WTC11 (cell line): ENCODE results near the gene ALOXE3. TPM values are rescaled to one million over a fixed set of nuclear protein-coding genes. Genes with fewer than 3 reads are reported as not detected.
"Not testable (repeated sequence)": the region's sequence is repeated elsewhere in the genome, so short reads cannot be mapped to it uniquely, and the experiment has no call there.

Source experiments
- ATAC-seq: fragments of 200-7000 bp; cut with Tn5 transposase; 2 replicates; pipeline ENCODE4 v1.10.0; 2021; ENCODE audit warnings: mild to moderate bottlenecking, moderate library complexity
- CTCF ChIA-PET: fragments of 300-600 bp; sonication (Branson Sonifier 250); formaldehyde crosslinking; loops from one replicate; lab custom pipeline; 2021; ENCODE audit warnings: antibody characterized with exemption; lab: Charles Lee
- POLR2A ChIA-PET: fragments of 350-600 bp; sonication (Branson Sonifier 250); formaldehyde crosslinking; loops from one replicate; lab custom pipeline; 2021; ENCODE audit warnings: antibody characterized with exemption; lab: Charles Lee
- DNase-seq: peaks from one replicate; pipeline ENCODE4 v3.0.0; 2021; ENCODE audit warnings: low spot score
- H3K27ac Mint-ChIP-seq: 2 replicates; pipeline ENCODE4 v1.8.0; 2021; ENCODE audit warnings: mixed read lengths
- H3K27me3 Mint-ChIP-seq: 2 replicates; pipeline ENCODE4 v1.8.0; 2021; ENCODE audit warnings: low read depth, mild to moderate bottlenecking, moderate library complexity, mixed read lengths
- H3K36me3 Mint-ChIP-seq: 2 replicates; pipeline ENCODE4 v1.8.0; 2021; ENCODE audit warnings: mixed read lengths
- H3K4me1 Mint-ChIP-seq: 2 replicates; pipeline ENCODE4 v1.8.0; 2022; ENCODE audit warnings: mixed read lengths
- H3K4me3 Mint-ChIP-seq: 2 replicates; pipeline ENCODE4 v1.8.0; 2021; ENCODE audit warnings: mild to moderate bottlenecking, moderate library complexity, mixed read lengths
- H3K9me3 Mint-ChIP-seq: 2 replicates; pipeline ENCODE4 v1.8.0; 2021; ENCODE audit warnings: mixed read lengths
- GRHL2 ChIP-seq: fragments of 250-450 bp; sonication (Bioruptor Pico); IDR thresholded peaks from 2 replicates; pipeline ENCODE4 v1.8.0; 2022; ENCODE audit warnings: mild to moderate bottlenecking, moderate library complexity; ENCODE audit not compliant: insufficient replicate concordance, severe bottlenecking
- HMGA2 ChIP-seq: fragments of 250-450 bp; sonication (Bioruptor Pico); IDR thresholded peaks from 2 replicates; pipeline ENCODE4 v1.4.0; 2021; ENCODE audit warnings: mild to moderate bottlenecking, moderate library complexity
- KAT7 ChIP-seq: sonication (generic); formaldehyde crosslinking; IDR thresholded peaks from 2 replicates; pipeline ENCODE4 v1.8.1; 2023; ENCODE audit warnings: missing genetic modification reagents, mild to moderate bottlenecking, borderline replicate concordance
- MLX ChIP-seq: sonication (generic); formaldehyde crosslinking; IDR thresholded peaks from 2 replicates; pipeline ENCODE4 v1.8.1; 2023; ENCODE audit warnings: mild to moderate bottlenecking, missing genetic modification reagents, moderate library complexity
- MYBL2 ChIP-seq: sonication (generic); formaldehyde crosslinking; IDR thresholded peaks from 2 replicates; pipeline ENCODE4 v1.8.1; 2023; ENCODE audit warnings: mild to moderate bottlenecking, moderate library complexity, missing genetic modification reagents
- RORB ChIP-seq: fragments of 250-450 bp; sonication (Bioruptor Pico); IDR thresholded peaks from 2 replicates; pipeline ENCODE4 v1.9.0; 2021; ENCODE audit warnings: mild to moderate bottlenecking
- SMAD4 ChIP-seq: sonication (generic); formaldehyde crosslinking; IDR thresholded peaks from 2 replicates; pipeline ENCODE4 v1.8.0; 2022; ENCODE audit warnings: mild to moderate bottlenecking, missing genetic modification reagents
- USF2 ChIP-seq: sonication (generic); formaldehyde crosslinking; IDR thresholded peaks from 2 replicates; pipeline ENCODE4 v1.8.1; 2023; ENCODE audit warnings: mild to moderate bottlenecking, missing genetic modification reagents, moderate library complexity
- ZNF121 ChIP-seq: sonication (generic); formaldehyde crosslinking; IDR thresholded peaks from 2 replicates; pipeline ENCODE4 v1.8.0; 2023; ENCODE audit warnings: missing genetic modification reagents
- ZNF232 ChIP-seq: sonication (generic); formaldehyde crosslinking; IDR thresholded peaks from 2 replicates; pipeline ENCODE4 v1.8.0; 2022; ENCODE audit warnings: mild to moderate bottlenecking, missing genetic modification reagents
- ZNF416 ChIP-seq: fragments of 250-450 bp; sonication (Bioruptor Pico); IDR thresholded peaks from 2 replicates; pipeline ENCODE4 v1.9.0; 2021; ENCODE audit warnings: mild to moderate bottlenecking, inconsistent platforms
- total RNA-seq: library from RNA; stranded (reverse); gene quantifications from 3 replicates; pipeline ENCODE4 v1.2.3, GENCODE V29; 2021
- TF ChIP-seq, protein P1 (sequence below): sonication (generic); formaldehyde crosslinking; IDR thresholded peaks from 2 replicates; pipeline ENCODE4 v1.8.1; 2023; ENCODE audit warnings: mild to moderate bottlenecking, missing genetic modification reagents, borderline replicate concordance
- TF ChIP-seq, protein P2 (sequence below): sonication (generic); formaldehyde crosslinking; IDR thresholded peaks from 2 replicates; pipeline ENCODE4 v1.8.0; 2023; ENCODE audit warnings: missing genetic modification reagents, mild to moderate bottlenecking, borderline replicate concordance
- TF ChIP-seq, protein P3 (sequence below): fragments of 250-450 bp; sonication (Bioruptor Pico); IDR thresholded peaks from 2 replicates; pipeline ENCODE4 v1.9.0; 2021; ENCODE audit warnings: moderate library complexity, mild to moderate bottlenecking, inconsistent platforms, borderline replicate concordance

The ALOXE3 gene
- total RNA-seq, 1 experiment from 2014 or later: 0.81 TPM

DNA sequence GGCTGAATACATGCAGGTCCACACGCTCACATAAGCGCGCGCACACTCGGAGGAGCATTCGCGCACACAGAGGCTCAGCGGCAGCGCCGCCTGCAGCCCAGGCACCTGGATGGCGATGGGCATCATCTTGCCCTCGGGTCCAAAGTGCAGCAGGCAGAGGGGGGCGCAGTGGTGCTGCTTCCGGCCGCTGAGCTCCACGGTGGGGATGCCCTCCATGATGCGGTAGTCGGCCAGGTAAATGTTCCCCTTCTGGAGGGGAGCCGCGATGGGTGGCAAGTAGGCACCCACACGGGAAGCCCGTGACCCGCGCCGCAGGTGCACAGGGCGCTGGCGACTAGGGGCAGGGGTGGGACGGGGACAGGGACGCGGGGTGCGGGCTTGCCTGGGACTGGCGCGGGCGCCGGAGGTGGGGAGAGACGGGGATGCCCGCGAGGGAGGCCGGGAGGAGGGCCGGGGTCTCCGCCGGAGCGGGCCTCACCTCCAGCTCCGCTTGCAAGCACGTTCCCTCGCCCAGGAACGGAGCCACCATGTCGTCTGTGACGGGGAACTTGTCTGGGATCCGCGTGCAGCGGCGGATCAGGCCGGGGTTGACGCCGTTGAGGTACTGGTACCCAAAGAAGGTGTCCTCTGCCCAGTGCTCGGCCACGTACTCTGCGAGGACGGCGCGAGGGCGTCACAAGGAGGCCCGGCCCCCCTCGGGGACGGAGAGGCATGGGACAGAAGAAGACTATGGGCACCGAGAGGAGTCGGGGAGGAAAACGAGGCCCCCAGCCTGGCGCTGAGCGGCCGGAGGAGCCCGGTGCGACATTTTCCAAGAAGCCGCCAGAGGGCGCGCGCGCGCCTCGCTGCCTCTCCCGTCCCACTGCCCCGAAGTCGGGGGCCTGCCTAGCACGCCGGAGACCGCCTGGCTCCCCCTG, 38.8 kb downstream of the ALOXE3 start (continued):
- TF ChIP-seq, protein P1, sequence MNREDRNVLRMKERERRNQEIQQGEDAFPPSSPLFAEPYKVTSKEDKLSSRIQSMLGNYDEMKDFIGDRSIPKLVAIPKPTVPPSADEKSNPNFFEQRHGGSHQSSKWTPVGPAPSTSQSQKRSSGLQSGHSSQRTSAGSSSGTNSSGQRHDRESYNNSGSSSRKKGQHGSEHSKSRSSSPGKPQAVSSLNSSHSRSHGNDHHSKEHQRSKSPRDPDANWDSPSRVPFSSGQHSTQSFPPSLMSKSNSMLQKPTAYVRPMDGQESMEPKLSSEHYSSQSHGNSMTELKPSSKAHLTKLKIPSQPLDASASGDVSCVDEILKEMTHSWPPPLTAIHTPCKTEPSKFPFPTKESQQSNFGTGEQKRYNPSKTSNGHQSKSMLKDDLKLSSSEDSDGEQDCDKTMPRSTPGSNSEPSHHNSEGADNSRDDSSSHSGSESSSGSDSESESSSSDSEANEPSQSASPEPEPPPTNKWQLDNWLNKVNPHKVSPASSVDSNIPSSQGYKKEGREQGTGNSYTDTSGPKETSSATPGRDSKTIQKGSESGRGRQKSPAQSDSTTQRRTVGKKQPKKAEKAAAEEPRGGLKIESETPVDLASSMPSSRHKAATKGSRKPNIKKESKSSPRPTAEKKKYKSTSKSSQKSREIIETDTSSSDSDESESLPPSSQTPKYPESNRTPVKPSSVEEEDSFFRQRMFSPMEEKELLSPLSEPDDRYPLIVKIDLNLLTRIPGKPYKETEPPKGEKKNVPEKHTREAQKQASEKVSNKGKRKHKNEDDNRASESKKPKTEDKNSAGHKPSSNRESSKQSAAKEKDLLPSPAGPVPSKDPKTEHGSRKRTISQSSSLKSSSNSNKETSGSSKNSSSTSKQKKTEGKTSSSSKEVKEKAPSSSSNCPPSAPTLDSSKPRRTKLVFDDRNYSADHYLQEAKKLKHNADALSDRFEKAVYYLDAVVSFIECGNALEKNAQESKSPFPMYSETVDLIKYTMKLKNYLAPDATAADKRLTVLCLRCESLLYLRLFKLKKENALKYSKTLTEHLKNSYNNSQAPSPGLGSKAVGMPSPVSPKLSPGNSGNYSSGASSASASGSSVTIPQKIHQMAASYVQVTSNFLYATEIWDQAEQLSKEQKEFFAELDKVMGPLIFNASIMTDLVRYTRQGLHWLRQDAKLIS (CRISPR knock-in tag): 0 out of 2 replicates have a peak, but pooled peaks have one; percentile 25
- TF ChIP-seq SMAD4 (CRISPR knock-in tag) (no peak), ZNF416 (CRISPR knock-in tag) (peak; percentile 98), KAT7 (CRISPR knock-in tag) (no peak)

GRCh38 chr17:8077939-8078338, 40.4 kb downstream of the ALOXE3 start:
- TF ChIP-seq HMGA2: peak; percentile 51; the same call in 1 of the 2 replicates
- TF ChIP-seq, all 79 proteins: peak for 1; not testable (repeated sequence) for 78
- H3K4me3 Mint-ChIP-seq, DNase-seq, ATAC-seq, H3K27ac Mint-ChIP-seq, H3K36me3 Mint-ChIP-seq, H3K9me3 Mint-ChIP-seq, POLR2A ChIA-PET: not testable (repeated sequence)
- H3K4me1 Mint-ChIP-seq: peaks cover 25% of the 10 kb centered on the region
- peaks cover 86% of the 10 kb centered on the region for H3K27me3 Mint-ChIP-seq
- CTCF ChIA-PET: interaction anchor here (3.3 to 13.0 kb wide), 3 partner anchors 14 to 32 kb away, joined by 62 to 380 read pairs (median 134); no protein-coding TSS in a partner anchor

DNA sequence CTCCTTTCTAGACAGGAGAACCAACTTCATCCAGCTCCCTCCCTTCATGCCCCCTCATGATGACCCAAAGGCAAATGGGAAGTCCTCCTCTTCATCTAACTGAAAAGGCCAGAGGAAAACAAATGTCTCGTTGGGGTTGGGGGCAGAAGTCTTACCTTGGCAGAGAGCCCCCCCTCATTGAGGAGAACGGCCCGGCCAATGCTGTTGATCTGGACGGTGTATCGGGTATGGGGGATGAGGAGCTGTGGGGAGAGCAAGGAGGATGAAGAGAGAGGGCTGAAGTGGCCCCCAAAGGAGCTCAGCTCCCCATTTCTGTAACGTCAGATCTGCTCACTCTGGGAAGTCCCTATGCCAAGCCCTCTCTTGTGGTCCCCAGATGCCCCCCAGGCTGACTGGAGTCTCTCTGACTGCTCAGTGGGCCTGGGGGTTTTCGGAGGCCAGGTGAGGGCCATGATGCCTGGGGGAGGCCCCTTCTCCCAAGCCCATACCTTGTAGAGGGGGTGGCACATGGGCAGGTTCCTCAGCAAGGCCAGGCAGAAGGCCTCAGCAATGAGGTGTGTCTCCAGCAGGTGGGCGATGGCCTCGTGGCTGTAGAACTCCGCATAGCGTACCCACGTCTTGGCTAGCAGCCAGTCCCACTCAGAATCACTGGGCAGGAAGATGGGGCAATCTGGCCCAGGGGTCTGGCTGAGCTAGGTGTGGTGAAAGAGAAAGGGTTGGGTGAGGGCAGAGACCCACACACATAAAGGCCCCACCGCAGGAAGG, 41.6 kb downstream of the ALOXE3 start:
- Mint-ChIP-seq H3K27ac (no peak overlapping the region), H3K4me1 (peaks cover 33% of the 10 kb centered on the region), H3K9me3 (no peaks in the 10 kb centered on the region), H3K4me3 (no peak overlapping the region), H3K36me3 (no peaks in the 10 kb centered on the region), H3K27me3 (peaks cover 88% of the 10 kb centered on the region)
- ATAC-seq (no peak), DNase-seq (no peak)
- CTCF ChIA-PET: interaction anchor here (0.6 to 13.0 kb wide), 6 partner anchors 16 to 87 kb away, joined by 3 to 380 read pairs (median 48); partner anchors contain the start of gene ALOXE3
- POLR2A ChIA-PET: no interaction called here
- no peak for TF ChIP-seq RORB (CRISPR knock-in tag)
- TF ChIP-seq, protein P1 (CRISPR knock-in tag): no peak
- TF ChIP-seq, protein P2, sequence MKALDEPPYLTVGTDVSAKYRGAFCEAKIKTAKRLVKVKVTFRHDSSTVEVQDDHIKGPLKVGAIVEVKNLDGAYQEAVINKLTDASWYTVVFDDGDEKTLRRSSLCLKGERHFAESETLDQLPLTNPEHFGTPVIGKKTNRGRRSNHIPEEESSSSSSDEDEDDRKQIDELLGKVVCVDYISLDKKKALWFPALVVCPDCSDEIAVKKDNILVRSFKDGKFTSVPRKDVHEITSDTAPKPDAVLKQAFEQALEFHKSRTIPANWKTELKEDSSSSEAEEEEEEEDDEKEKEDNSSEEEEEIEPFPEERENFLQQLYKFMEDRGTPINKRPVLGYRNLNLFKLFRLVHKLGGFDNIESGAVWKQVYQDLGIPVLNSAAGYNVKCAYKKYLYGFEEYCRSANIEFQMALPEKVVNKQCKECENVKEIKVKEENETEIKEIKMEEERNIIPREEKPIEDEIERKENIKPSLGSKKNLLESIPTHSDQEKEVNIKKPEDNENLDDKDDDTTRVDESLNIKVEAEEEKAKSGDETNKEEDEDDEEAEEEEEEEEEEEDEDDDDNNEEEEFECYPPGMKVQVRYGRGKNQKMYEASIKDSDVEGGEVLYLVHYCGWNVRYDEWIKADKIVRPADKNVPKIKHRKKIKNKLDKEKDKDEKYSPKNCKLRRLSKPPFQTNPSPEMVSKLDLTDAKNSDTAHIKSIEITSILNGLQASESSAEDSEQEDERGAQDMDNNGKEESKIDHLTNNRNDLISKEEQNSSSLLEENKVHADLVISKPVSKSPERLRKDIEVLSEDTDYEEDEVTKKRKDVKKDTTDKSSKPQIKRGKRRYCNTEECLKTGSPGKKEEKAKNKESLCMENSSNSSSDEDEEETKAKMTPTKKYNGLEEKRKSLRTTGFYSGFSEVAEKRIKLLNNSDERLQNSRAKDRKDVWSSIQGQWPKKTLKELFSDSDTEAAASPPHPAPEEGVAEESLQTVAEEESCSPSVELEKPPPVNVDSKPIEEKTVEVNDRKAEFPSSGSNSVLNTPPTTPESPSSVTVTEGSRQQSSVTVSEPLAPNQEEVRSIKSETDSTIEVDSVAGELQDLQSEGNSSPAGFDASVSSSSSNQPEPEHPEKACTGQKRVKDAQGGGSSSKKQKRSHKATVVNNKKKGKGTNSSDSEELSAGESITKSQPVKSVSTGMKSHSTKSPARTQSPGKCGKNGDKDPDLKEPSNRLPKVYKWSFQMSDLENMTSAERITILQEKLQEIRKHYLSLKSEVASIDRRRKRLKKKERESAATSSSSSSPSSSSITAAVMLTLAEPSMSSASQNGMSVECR (CRISPR knock-in tag): no peak
- TF ChIP-seq MLX (CRISPR knock-in tag): no peak
- no peak for TF ChIP-seq ZNF121 (CRISPR knock-in tag)
- no peak for TF ChIP-seq GRHL2
- no peak for TF ChIP-seq MYBL2
- TF ChIP-seq, protein P3, sequence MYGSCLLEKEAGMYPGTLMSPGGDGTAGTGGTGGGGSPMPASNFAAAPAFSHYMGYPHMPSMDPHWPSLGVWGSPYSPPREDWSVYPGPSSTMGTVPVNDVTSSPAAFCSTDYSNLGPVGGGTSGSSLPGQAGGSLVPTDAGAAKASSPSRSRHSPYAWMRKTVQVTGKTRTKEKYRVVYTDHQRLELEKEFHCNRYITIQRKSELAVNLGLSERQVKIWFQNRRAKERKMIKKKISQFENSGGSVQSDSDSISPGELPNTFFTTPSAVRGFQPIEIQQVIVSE (CRISPR knock-in tag): no peak
- TF ChIP-seq USF2 (CRISPR knock-in tag): no peak
- TF ChIP-seq ZNF232 (CRISPR knock-in tag): no peak
